ENCODE data around the gene ANGPTL2. TPM values are rescaled to one million over a fixed set of nuclear protein-coding genes. Genes with fewer than 3 reads are reported as not detected.

Gene ANGPTL2
- total RNA-seq, 2 experiments from 2014 or later, result not detected

DNA sequence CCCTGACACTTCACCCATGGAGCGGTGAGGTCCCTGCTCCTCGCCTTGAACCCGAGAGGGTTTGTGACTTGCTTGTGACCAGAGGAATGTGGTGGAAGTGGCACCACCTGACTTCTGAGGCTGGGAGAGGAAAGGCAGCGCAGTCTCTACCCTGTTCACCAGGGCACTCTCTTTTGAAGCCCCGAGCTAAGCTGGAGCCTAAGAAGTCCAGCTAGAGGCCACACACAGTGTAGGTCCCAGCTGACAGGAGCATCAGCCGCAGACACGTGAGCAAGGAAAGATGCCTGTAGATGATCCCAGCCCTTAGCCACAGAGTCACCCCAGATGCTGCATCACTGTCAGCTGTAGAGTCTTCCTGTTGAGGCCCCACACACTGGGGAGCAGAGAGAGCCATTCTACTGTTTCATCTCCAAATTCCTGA lies 1.7 kb upstream of the ANGPTL2 start:
- TF ChIP-seq, protein P1, sequence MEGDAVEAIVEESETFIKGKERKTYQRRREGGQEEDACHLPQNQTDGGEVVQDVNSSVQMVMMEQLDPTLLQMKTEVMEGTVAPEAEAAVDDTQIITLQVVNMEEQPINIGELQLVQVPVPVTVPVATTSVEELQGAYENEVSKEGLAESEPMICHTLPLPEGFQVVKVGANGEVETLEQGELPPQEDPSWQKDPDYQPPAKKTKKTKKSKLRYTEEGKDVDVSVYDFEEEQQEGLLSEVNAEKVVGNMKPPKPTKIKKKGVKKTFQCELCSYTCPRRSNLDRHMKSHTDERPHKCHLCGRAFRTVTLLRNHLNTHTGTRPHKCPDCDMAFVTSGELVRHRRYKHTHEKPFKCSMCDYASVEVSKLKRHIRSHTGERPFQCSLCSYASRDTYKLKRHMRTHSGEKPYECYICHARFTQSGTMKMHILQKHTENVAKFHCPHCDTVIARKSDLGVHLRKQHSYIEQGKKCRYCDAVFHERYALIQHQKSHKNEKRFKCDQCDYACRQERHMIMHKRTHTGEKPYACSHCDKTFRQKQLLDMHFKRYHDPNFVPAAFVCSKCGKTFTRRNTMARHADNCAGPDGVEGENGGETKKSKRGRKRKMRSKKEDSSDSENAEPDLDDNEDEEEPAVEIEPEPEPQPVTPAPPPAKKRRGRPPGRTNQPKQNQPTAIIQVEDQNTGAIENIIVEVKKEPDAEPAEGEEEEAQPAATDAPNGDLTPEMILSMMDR (IDR thresholded peaks at IDR 0.05), result no peak
- ATAC-seq, result no peak
- no peaks in the 10 kb centered on the region for H3K9me3 Mint-ChIP-seq
- intact Hi-C loops (cut with micrococcal nuclease), result no loop called here
- no peak for DNase-seq
- peaks cover 23% of the 10 kb centered on the region for H3K27me3 Mint-ChIP-seq
- POLR2A ChIA-PET, result no interaction called here
- CTCF ChIA-PET, result interaction anchor here (1.4 kb wide), 1 partner anchor 74 kb away, joined by 4 read pairs; no protein-coding TSS in a partner anchor
- no peak overlapping the region for H3K4me3 Mint-ChIP-seq
- H3K36me3 Mint-ChIP-seq (ENCODE audit: low read depth), result no peaks in the 10 kb centered on the region
- H3K4me1 Mint-ChIP-seq (ENCODE audit: low read depth), result no peaks in the 10 kb centered on the region
- no peak overlapping the region for H3K27ac Mint-ChIP-seq

- intact Hi-C loops (cut with micrococcal nuclease), result no loop called here
- ChIA-PET CTCF (interaction anchor here (0.8 to 1.8 kb wide), 3 partner anchors 16 to 158 kb away, joined by 3 to 6 read pairs (median 4); no protein-coding TSS in a partner anchor), POLR2A (no interaction called here)
- Mint-ChIP-seq H3K27ac (no peak overlapping the region), H3K4me3 (no peak overlapping the region), H3K27me3 (peaks cover 23% of the 10 kb centered on the region), H3K9me3 (no peaks in the 10 kb centered on the region), H3K36me3 (ENCODE audit: low read depth) (no peaks in the 10 kb centered on the region), H3K4me1 (ENCODE audit: low read depth) (no peaks in the 10 kb centered on the region)
- DNase-seq, result no peak
- ATAC-seq, result no peak
- TF ChIP-seq, protein P1 (IDR thresholded peaks at IDR 0.05), result no peak
These were observed 842 bp upstream of the ANGPTL2 start for GRCh38 chr9:127123064-127123890.

DNA sequence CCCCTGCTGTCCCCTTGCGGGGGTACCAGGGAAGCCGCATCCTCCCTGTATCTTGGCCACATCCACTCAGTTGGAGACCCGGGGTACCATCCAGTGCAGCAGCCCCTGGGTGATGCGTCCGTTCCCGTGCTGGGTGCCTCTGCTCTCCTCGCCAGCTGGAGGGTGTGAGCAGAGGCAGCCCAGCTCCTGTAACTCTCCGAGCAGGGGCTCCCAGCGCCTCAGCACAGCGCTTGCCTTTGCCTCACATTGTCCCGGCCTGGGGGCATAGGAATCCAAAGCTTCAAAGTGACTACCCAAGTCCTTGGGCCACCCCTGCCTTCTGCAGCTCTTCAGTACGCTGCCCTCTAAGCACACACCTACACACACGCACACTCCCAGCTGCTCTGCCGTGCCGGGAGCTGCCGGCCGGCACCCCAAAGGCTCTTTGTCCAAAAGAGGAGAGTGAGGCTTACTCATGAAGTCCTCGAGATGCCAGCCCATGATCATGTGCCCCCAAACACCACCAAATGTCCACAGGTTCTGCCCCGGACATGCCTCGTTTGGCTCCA lies 733 bp downstream of the ANGPTL2 start:
- TF ChIP-seq, protein P1 (IDR thresholded peaks at IDR 0.05), result no peak

GRCh38 chr9:127119320-127119709 lies 3.1 kb downstream of the ANGPTL2 start:
- Mint-ChIP-seq H3K4me3 (no peak overlapping the region), H3K27ac (no peak overlapping the region), H3K36me3 (ENCODE audit: low read depth) (no peaks in the 10 kb centered on the region), H3K9me3 (no peaks in the 10 kb centered on the region), H3K4me1 (ENCODE audit: low read depth) (peaks cover 11% of the 10 kb centered on the region), H3K27me3 (peaks cover 26% of the 10 kb centered on the region)
- TF ChIP-seq, protein P1 (IDR thresholded peaks at IDR 0.05), result no peak
- POLR2A ChIA-PET, result no interaction called here
- no peak for DNase-seq
- CTCF ChIA-PET, result no interaction called here
- intact Hi-C loops (cut with micrococcal nuclease), result no loop called here
- no peak for ATAC-seq

More for the DNA sequence above, 733 bp downstream of the ANGPTL2 start:
- Mint-ChIP-seq H3K9me3 (no peaks in the 10 kb centered on the region), H3K36me3 (ENCODE audit: low read depth) (no peaks in the 10 kb centered on the region), H3K27me3 (peaks cover 26% of the 10 kb centered on the region), H3K27ac (no peak overlapping the region), H3K4me3 (no peak overlapping the region), H3K4me1 (ENCODE audit: low read depth) (peaks cover 4% of the 10 kb centered on the region)
- ChIA-PET POLR2A (no interaction called here), CTCF (interaction anchor here (1.8 kb wide), 1 partner anchor 156 kb away, joined by 6 read pairs; no protein-coding TSS in a partner anchor)
- DNase-seq, result no peak
- intact Hi-C loops (cut with micrococcal nuclease), result no loop called here
- ATAC-seq, result no peak
